SK-N-MC (cell line): ENCODE measurements around the gene ZNF341.

Source experiments
- EZH2 ChIP-seq: fragments of 200-600 bp; sonication (generic); IDR thresholded peaks from one replicate; pipeline ENCODE4 v1.6.1; 2017; ENCODE audit warnings: antibody characterized with exemption
- FOXP2 ChIP-seq: optimal IDR thresholded peaks from 2 replicates; pipeline ENCODE3; 2011; ENCODE audit warnings: mild to moderate bottlenecking, moderate library complexity; ENCODE audit not compliant: insufficient read depth; ENCODE audit errors: extremely low read length, control extremely low read depth
- POLR2AphosphoS5 ChIP-seq: IDR thresholded peaks from 2 replicates; pipeline ENCODE4 v1.6.1; 2012; ENCODE audit warnings: mild to moderate bottlenecking, low read depth, low read length, borderline replicate concordance

DNA sequence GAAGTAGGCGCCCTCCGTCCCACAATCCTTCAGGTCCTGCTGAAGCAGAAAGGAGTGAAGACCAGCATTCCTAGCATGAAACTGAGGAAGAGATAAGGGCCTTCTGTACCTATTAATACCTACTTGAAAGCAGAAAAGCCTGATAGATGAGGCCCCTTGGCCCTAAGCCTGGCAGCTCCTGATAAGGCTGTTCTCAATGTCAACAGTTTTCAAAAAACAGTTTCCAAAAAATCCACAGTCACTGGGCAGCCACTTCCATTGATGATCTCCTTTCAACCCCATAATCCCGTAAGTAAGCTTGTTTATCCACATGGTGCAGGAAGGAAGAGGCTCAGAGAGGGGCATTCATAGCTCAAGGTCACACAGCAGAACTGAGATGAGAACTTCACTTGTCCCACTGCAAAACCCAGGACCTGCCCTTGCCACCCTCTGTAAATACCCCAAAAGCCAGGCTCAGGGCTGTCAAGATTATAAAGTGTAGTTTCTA lies 42.8 kb upstream of the ZNF341 start:
- no peak for TF ChIP-seq POLR2AphosphoS5
- TF ChIP-seq EZH2, result no peak
- no peak for TF ChIP-seq FOXP2
